ENCODE results near the gene CP. TPM values are rescaled to one million over a fixed set of nuclear protein-coding genes. Genes with fewer than 3 reads are reported as not detected.
"Not testable (repeated sequence)": the region's sequence is repeated elsewhere in the genome, so short reads cannot be mapped to it uniquely, and the experiment has no call there.

The CP gene
- total RNA-seq, 1 donor from 2014 or later: 1.0 TPM

- Mint-ChIP-seq H3K4me3 (ENCODE audit: low read depth) (no peak overlapping the region), H3K36me3 (ENCODE audit: insufficient read depth) (no peaks in the 10 kb centered on the region), H3K4me1 (ENCODE audit: low read depth) (peaks cover 39% of the 10 kb centered on the region), H3K27ac (peak overlapping the region; percentile 91), H3K27me3 (no peaks in the 10 kb centered on the region), H3K9me3 (ENCODE audit: low read depth) (peaks cover 3% of the 10 kb centered on the region)
- no peak for DNase-seq (ENCODE audit: low spot score, unreplicated experiment)
- TF ChIP-seq, protein P1, sequence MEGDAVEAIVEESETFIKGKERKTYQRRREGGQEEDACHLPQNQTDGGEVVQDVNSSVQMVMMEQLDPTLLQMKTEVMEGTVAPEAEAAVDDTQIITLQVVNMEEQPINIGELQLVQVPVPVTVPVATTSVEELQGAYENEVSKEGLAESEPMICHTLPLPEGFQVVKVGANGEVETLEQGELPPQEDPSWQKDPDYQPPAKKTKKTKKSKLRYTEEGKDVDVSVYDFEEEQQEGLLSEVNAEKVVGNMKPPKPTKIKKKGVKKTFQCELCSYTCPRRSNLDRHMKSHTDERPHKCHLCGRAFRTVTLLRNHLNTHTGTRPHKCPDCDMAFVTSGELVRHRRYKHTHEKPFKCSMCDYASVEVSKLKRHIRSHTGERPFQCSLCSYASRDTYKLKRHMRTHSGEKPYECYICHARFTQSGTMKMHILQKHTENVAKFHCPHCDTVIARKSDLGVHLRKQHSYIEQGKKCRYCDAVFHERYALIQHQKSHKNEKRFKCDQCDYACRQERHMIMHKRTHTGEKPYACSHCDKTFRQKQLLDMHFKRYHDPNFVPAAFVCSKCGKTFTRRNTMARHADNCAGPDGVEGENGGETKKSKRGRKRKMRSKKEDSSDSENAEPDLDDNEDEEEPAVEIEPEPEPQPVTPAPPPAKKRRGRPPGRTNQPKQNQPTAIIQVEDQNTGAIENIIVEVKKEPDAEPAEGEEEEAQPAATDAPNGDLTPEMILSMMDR (IDR thresholded peaks at IDR 0.05; ENCODE audit: unreplicated experiment): no peak
These were observed 26.5 kb upstream of the CP start for GRCh38 chr3:149247929-149248691.

GRCh38 chr3:149247008-149247710 lies 25.5 kb upstream of the CP start:
- Mint-ChIP-seq H3K4me1 (ENCODE audit: low read depth) (peaks cover 39% of the 10 kb centered on the region), H3K27me3 (no peaks in the 10 kb centered on the region), H3K9me3 (ENCODE audit: low read depth) (peaks cover under 1% of the 10 kb centered on the region), H3K4me3 (ENCODE audit: low read depth) (no peak overlapping the region), H3K27ac (no peak overlapping the region), H3K36me3 (ENCODE audit: insufficient read depth) (no peaks in the 10 kb centered on the region)
- DNase-seq (ENCODE audit: low spot score, unreplicated experiment): no peak
- TF ChIP-seq, protein P1 (IDR thresholded peaks at IDR 0.05; ENCODE audit: unreplicated experiment): no peak

DNA sequence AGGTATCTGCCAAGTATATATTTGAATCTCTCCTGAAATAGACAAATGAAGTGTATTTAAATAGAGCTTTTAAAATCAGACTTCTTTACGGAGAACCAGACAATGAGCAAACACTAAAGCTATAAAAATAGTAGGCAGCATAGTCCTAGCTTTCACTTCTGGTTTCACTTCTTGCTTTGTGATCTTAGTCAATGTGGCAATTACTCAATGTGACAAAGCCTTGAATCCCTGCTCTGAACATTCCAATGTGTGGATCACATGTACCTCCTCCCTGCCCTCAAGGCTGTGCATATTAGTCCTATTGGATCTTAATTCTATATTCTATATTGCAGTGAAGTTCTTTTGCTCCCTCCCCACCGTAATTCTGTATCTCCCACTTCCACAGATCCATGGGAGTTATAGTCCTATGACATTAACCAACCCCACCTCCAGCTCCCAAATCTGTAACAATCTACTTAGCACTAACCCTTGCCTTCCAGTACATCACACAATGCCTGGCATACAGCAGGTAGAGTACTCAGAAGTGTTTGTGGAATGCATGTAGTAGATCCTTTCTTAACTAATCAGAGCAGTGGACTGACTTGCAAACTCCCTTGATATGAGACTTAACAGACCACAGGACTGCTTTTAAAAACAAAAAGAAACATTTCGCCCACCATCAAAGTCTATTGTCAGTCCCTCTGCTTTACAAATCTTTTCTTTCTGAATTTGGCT lies 24.3 kb upstream of the CP start:
- no peak overlapping the region for H3K4me3 Mint-ChIP-seq (ENCODE audit: low read depth)
- H3K27me3 Mint-ChIP-seq: no peaks in the 10 kb centered on the region
- TF ChIP-seq, protein P1 (IDR thresholded peaks at IDR 0.05; ENCODE audit: unreplicated experiment): no peak
- no peaks in the 10 kb centered on the region for H3K36me3 Mint-ChIP-seq (ENCODE audit: insufficient read depth)
- no peak overlapping the region for H3K27ac Mint-ChIP-seq
- peaks cover 39% of the 10 kb centered on the region for H3K4me1 Mint-ChIP-seq (ENCODE audit: low read depth)
- DNase-seq (ENCODE audit: low spot score, unreplicated experiment): no peak
- H3K9me3 Mint-ChIP-seq (ENCODE audit: low read depth): no peaks in the 10 kb centered on the region

- Mint-ChIP-seq H3K27ac (no peak overlapping the region), H3K27me3 (no peaks in the 10 kb centered on the region), H3K9me3 (ENCODE audit: low read depth) (peaks cover 2% of the 10 kb centered on the region), H3K4me3 (ENCODE audit: low read depth) (no peak overlapping the region), H3K4me1 (ENCODE audit: low read depth) (peaks cover 35% of the 10 kb centered on the region), H3K36me3 (ENCODE audit: insufficient read depth) (peaks cover under 1% of the 10 kb centered on the region)
- TF ChIP-seq, protein P1 (IDR thresholded peaks at IDR 0.05; ENCODE audit: unreplicated experiment): no peak
- no peak for DNase-seq (ENCODE audit: low spot score, unreplicated experiment)
These were observed 21.9 kb upstream of the CP start for GRCh38 chr3:149243540-149243939.

DNA sequence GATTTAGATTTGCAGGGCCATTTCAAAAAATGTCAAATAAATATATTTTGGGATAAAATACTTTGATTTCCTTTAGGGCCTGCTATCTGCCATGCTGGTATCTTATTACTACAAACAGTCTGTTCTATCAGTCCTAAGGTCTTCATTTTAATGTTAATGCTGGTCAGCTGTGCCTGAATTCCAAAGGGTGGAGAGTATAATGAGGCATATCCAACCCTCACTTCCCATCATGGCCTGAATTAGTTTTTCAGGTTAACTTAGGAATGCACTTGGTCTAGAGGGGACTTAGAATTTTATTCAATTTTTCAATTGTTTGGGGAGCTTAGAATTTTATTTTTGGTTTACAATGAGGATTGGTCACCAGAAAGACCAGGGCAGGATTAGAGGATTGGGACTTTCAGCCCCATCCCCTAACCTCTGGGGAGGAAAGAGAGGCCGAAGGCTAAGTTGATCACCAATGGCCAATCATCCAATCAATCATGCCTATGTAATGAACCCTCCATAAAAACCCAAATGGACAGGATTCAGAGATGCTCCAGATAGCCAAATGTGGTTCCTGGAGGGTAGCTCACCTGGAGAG lies 17.8 kb upstream of the CP start:
- peaks cover 31% of the 10 kb centered on the region for H3K4me1 Mint-ChIP-seq (ENCODE audit: low read depth)
- DNase-seq (ENCODE audit: low spot score, unreplicated experiment): no peak
- peaks cover 4% of the 10 kb centered on the region for H3K36me3 Mint-ChIP-seq (ENCODE audit: insufficient read depth)
- no peaks in the 10 kb centered on the region for H3K27me3 Mint-ChIP-seq
- no peak overlapping the region for H3K27ac Mint-ChIP-seq
- no peak overlapping the region for H3K4me3 Mint-ChIP-seq (ENCODE audit: low read depth)
- H3K9me3 Mint-ChIP-seq (ENCODE audit: low read depth): peaks cover 17% of the 10 kb centered on the region
- TF ChIP-seq, protein P1 (IDR thresholded peaks at IDR 0.05; ENCODE audit: unreplicated experiment): no peak

GRCh38 chr3:149238268-149238667 lies 16.6 kb upstream of the CP start:
- peaks cover 26% of the 10 kb centered on the region for H3K4me1 Mint-ChIP-seq (ENCODE audit: low read depth)
- peak overlapping the region; percentile 87 for H3K27ac Mint-ChIP-seq
- not testable (repeated sequence) for H3K27me3 Mint-ChIP-seq; H3K36me3 Mint-ChIP-seq (ENCODE audit: insufficient read depth); H3K4me3 Mint-ChIP-seq (ENCODE audit: low read depth); DNase-seq (ENCODE audit: low spot score, unreplicated experiment)
- peaks cover 17% of the 10 kb centered on the region for H3K9me3 Mint-ChIP-seq (ENCODE audit: low read depth)

All from progenitor cell of endocrine pancreas (in vitro differentiated cells).